B cell (primary cell): ENCODE measurements around the gene SCRN2.

Source experiments
- CTCF ChIP-seq: fragments of 200-600 bp; IDR thresholded peaks from one replicate; pipeline ENCODE4 v1.8.0; 2022; ENCODE audit warnings: antibody characterized with exemption, mild to moderate bottlenecking
- EZH2 ChIP-seq: IDR thresholded peaks from 2 replicates; pipeline ENCODE4 v1.6.1; 2012; ENCODE audit warnings: borderline replicate concordance, low read depth, mild to moderate bottlenecking, moderate library complexity, low read length; ENCODE audit not compliant: insufficient read depth, poor library complexity, severe bottlenecking

GRCh38 chr17:47806913-47807255 is 34.2 kb downstream of the SCRN2 start:
- TF ChIP-seq CTCF (no peak), EZH2 (no peak)
